Fibroblast of lung (primary cell): ENCODE data around the gene HTD2.

Experiments used
- EZH2 ChIP-seq: IDR thresholded peaks from 2 replicates; pipeline ENCODE4 v1.5.1; 2012; ENCODE audit warnings: low read length, control low read depth, mild to moderate bottlenecking; ENCODE audit errors: missing control alignments
- TF ChIP-seq, protein P1 (sequence below), 2 donors: IDR thresholded peaks in 1 of 2; conservative IDR thresholded peaks in 1 of 2; 1 replicate in 1 of 2; 2 replicates in 1 of 2; pipeline ENCODE4 v1.5.1; 2011 to 2012; ENCODE audit warnings: low read length in 2 of 2, control low read depth in 1 of 2, inconsistent platforms in 1 of 2, low read depth in 1 of 2, mild to moderate bottlenecking in 1 of 2

DNA sequence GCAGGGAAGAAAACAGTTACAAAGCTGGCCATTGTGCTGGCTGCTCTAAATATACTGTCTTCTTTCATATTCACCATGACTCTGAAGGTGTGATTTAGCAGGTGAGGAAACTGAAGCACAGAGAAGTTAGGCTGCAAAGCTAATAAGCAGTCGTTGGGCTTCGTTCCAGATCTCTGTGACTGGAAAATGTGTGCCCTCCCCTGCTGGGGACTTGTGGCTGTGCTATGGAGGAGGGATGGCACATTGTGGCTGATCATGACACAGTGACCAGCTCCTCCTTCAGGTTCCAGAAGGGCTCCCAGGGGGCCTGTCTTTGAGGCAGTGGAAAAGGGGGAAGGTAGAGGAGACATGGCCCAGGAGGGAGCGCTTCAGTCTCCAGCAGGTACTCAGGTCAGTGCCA, 45.6 kb downstream of the HTD2 start:
- TF ChIP-seq, protein P1, sequence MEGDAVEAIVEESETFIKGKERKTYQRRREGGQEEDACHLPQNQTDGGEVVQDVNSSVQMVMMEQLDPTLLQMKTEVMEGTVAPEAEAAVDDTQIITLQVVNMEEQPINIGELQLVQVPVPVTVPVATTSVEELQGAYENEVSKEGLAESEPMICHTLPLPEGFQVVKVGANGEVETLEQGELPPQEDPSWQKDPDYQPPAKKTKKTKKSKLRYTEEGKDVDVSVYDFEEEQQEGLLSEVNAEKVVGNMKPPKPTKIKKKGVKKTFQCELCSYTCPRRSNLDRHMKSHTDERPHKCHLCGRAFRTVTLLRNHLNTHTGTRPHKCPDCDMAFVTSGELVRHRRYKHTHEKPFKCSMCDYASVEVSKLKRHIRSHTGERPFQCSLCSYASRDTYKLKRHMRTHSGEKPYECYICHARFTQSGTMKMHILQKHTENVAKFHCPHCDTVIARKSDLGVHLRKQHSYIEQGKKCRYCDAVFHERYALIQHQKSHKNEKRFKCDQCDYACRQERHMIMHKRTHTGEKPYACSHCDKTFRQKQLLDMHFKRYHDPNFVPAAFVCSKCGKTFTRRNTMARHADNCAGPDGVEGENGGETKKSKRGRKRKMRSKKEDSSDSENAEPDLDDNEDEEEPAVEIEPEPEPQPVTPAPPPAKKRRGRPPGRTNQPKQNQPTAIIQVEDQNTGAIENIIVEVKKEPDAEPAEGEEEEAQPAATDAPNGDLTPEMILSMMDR (conservative IDR thresholded peaks at IDR 0.05 in 1 of 2, IDR thresholded peaks at IDR 0.05 in 1 of 2; ENCODE audit: low read depth in 1 of 2, low read length in 2 of 2): no peak
- TF ChIP-seq EZH2: no peak
